K562 (cell line): ENCODE results near the gene KLB. TPM values are rescaled to one million over a fixed set of nuclear protein-coding genes. Genes with fewer than 3 reads are reported as not detected.
A peak's percentile ranks its signal among the peaks of the same experiment; 100 is the strongest.

Experiments used
- ATF1 ChIP-seq, 2 experiments: fragments of 450-650 bp in 1 of 2; IDR thresholded peaks; 2 replicates each; pipeline ENCODE4 v1.6.1; 2016; ENCODE audit warnings: missing compliant biosample characterization in 1 of 2, missing genetic modification characterization in 1 of 2
- C11orf30 ChIP-seq: fragments of 450-650 bp; IDR thresholded peaks from 2 replicates; pipeline ENCODE4 v1.6.1; 2016; ENCODE audit warnings: low read depth, mild to moderate bottlenecking
- CCAR2 ChIP-seq: fragments of 200-400 bp; formaldehyde crosslinking; IDR thresholded peaks from 2 replicates; pipeline ENCODE4 v1.6.1; 2017; ENCODE audit warnings: mild to moderate bottlenecking, low read depth, low read length
- CHD2 ChIP-seq: IDR thresholded peaks from 2 replicates; pipeline ENCODE4 v1.6.1; 2011; ENCODE audit warnings: low read depth, low read length
- COPS2 ChIP-seq: fragments of 450-650 bp; conservative IDR thresholded peaks from 2 replicates; pipeline ENCODE4 v1.6.1; 2016; ENCODE audit warnings: mild to moderate bottlenecking, moderate library complexity
- FOXK2 ChIP-seq, 2 experiments: fragments of 450-650 bp; IDR thresholded peaks in 1 of 2; conservative IDR thresholded peaks in 1 of 2; 2 replicates each; pipeline ENCODE4 v1.6.1; 2016; ENCODE audit warnings: low read depth in 2 of 2, mild to moderate bottlenecking in 1 of 2
- FOXM1 ChIP-seq, 2 experiments: fragments of 450-650 bp in 1 of 2; sonication (generic) in 1 of 2; formaldehyde crosslinking in 1 of 2; IDR thresholded peaks; 2 replicates each; pipeline versions ENCODE4 v1.6.1 to v1.9.0; 2017 to 2022; ENCODE audit warnings: low read depth in 2 of 2, mild to moderate bottlenecking in 2 of 2, missing genetic modification reagents in 1 of 2, moderate library complexity in 1 of 2
- GTF2F1 ChIP-seq: IDR thresholded peaks from 2 replicates; pipeline ENCODE4 v1.6.1; 2011; ENCODE audit warnings: low read depth, low read length, improper control_type of control experiment
- MEF2D ChIP-seq: conservative IDR thresholded peaks from 2 replicates; pipeline ENCODE4 v1.6.1; 2016; ENCODE audit warnings: low read depth, missing genetic modification characterization, missing compliant biosample characterization
- NR2C1 ChIP-seq, 2 experiments: fragments of 450-650 bp; IDR thresholded peaks; 2 replicates each; pipeline ENCODE4 v1.6.1; 2017; ENCODE audit warnings: mild to moderate bottlenecking in 2 of 2, antibody characterized with exemption in 1 of 2, inconsistent platforms in 1 of 2, missing compliant biosample characterization in 1 of 2, missing genetic modification characterization in 1 of 2
- RAD21 ChIP-seq, 2 experiments: fragments of 250-450 bp in 1 of 2; fragments of 450-650 bp in 1 of 2; sonication (Bioruptor Pico) in 1 of 2; formaldehyde crosslinking in 1 of 2; IDR thresholded peaks in 1 of 2; conservative IDR thresholded peaks in 1 of 2; 2 replicates each; pipeline versions ENCODE4 v1.4.0 to v1.8.0; 2020 to 2022; ENCODE audit warnings: mild to moderate bottlenecking in 2 of 2, moderate library complexity in 1 of 2
- RB1 ChIP-seq: fragments of 450-650 bp; IDR thresholded peaks from 2 replicates; pipeline ENCODE4 v1.6.1; 2017; ENCODE audit warnings: low read depth, mild to moderate bottlenecking
- SNRNP70 ChIP-seq: fragments of 200-400 bp; formaldehyde crosslinking; optimal IDR thresholded peaks from 2 replicates; pipeline ENCODE3; 2017; ENCODE audit warnings: low read depth, low read length
- TCF7 ChIP-seq: sonication (generic); IDR thresholded peaks from 2 replicates; pipeline ENCODE4 v1.6.1; 2016; ENCODE audit warnings: antibody characterized with exemption, borderline replicate concordance
- TSC22D4 ChIP-seq: fragments of 450-650 bp; IDR thresholded peaks from 2 replicates; pipeline ENCODE4 v1.6.1; 2016; ENCODE audit warnings: missing genetic modification characterization, missing biosample characterization, control low read depth
- ZFPM2 ChIP-seq: fragments of 250-450 bp; sonication (Bioruptor Pico); IDR thresholded peaks from 2 replicates; pipeline ENCODE4 v1.5.1; 2022; ENCODE audit warnings: mild to moderate bottlenecking
- ZNF23 ChIP-seq: fragments of 250-450 bp; sonication (Bioruptor Pico); IDR thresholded peaks from 2 replicates; pipeline ENCODE4 v1.4.0; 2020; ENCODE audit warnings: mild to moderate bottlenecking
- ZNF311 ChIP-seq: fragments of 250-450 bp; sonication (Bioruptor Pico); IDR thresholded peaks from 2 replicates; pipeline ENCODE4 v1.4.0; 2020; ENCODE audit warnings: mild to moderate bottlenecking, moderate library complexity
- ZNF408 ChIP-seq: fragments of 250-450 bp; sonication (Bioruptor Pico); IDR thresholded peaks from 2 replicates; pipeline ENCODE4 v1.4.0; 2020; ENCODE audit warnings: low read depth, mild to moderate bottlenecking, moderate library complexity
- ZNF77 ChIP-seq: fragments of 250-450 bp; sonication (Bioruptor Pico); IDR thresholded peaks from 2 replicates; pipeline ENCODE4 v1.5.0; 2020
- polyA plus RNA-seq, 8 experiments: library from polyadenylated mRNA; depleted of rRNA in 4 of 8; stranded (reverse) in 5 of 8; unstranded in 3 of 8; fragments of >200 nt; fragmentation: Nextera tagmentation in 2 of 8; fragmentation: Illumina TruSeq in 1 of 8; extraction: Ambion mirVana in 2 of 8; extraction: Trizol in 1 of 8; gene quantifications; 2 replicates each; pipeline versions ENCODE4 v1.2.1 to v1.2.3, GENCODE V29; 2011 to 2014; ENCODE audit warnings: inconsistent platforms in 1 of 8, missing spikeins in 1 of 8
- total RNA-seq, 7 experiments: library from RNA; depleted of rRNA in 6 of 7; stranded (reverse); fragments of >200 nt in 6 of 7; fragmentation: Illumina TruSeq in 2 of 7; extraction: Trizol in 2 of 7; gene quantifications; 2 replicates each; pipeline versions ENCODE4 v1.2.1 to v1.2.3, GENCODE V29; 2011 to 2021; ENCODE audit warnings: low replicate concordance in 1 of 7
- TF ChIP-seq, protein P1 (sequence below), 2 experiments: fragments of 450-650 bp in 1 of 2; sonication (generic) in 1 of 2; formaldehyde crosslinking in 1 of 2; IDR thresholded peaks in 1 of 2; conservative IDR thresholded peaks in 1 of 2; 2 replicates each; pipeline versions ENCODE4 v1.6.1 to v1.8.1; 2016 to 2023; ENCODE audit warnings: mild to moderate bottlenecking in 2 of 2, moderate library complexity in 2 of 2, inconsistent platforms in 1 of 2, missing genetic modification reagents in 1 of 2
- TF ChIP-seq, protein P2 (sequence below): fragments of 450-650 bp; IDR thresholded peaks from 2 replicates; pipeline ENCODE4 v1.6.1; 2016

KLB gene
- total and polyA plus RNA-seq, 9 of the 15 experiments (the other 6 are each of a cell fraction or from before 2014, with no cell fraction given), result 0.04 to 0.13 TPM; not detected in 7

DNA sequence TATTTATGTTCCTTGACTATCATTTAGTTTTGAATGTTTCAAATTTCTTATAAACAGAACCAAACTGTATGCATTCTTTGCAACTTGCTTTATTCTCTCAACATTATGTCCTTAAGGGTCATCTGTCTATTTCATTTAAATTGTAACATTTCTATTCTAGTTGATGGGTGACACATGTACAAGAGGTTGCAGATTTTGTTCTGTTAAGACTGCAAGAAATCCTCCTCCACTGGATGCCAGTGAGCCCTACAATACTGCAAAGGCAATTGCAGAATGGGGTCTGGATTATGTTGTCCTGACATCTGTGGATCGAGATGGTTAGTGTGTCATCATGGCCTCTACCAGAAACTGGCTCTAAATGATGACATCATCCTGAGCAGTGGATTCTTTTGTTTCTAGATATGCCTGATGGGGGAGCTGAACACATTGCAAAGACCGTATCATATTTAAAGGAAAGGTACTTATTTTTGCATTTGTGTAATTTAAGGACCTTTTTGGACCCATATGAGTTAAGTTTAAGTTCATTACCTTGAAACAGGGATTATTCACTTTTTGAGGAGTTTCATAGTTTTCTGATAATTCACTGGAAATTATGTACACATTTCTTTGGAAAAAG lies 58.3 kb downstream of the KLB start (continued):
- TF ChIP-seq, protein P1, sequence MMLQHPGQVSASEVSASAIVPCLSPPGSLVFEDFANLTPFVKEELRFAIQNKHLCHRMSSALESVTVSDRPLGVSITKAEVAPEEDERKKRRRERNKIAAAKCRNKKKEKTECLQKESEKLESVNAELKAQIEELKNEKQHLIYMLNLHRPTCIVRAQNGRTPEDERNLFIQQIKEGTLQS (IDR thresholded peaks at IDR 0.05), result peak; percentile 100
- TF ChIP-seq, protein P1 (CRISPR knock-in tag; conservative IDR thresholded peaks at IDR 0.05), result peak; percentile 72; the same call in 1 of the 2 replicates
- TF ChIP-seq NR2C1 (IDR thresholded peaks at IDR 0.05) (no peak), NR2C1 (tag; IDR thresholded peaks at IDR 0.05) (no peak), C11orf30 (peak; percentile 68), GTF2F1 (no peak), TSC22D4 (no peak), CHD2 (no peak), TCF7 (no peak), RB1 (no peak), ZNF311 (CRISPR knock-in tag) (0 out of 2 replicates have a peak, but pooled peaks have one; percentile 46), COPS2 (no peak), FOXM1 (IDR thresholded peaks at IDR 0.05; ENCODE audit: low read depth) (0 out of 2 replicates have a peak, but pooled peaks have one; percentile 24), FOXM1 (CRISPR knock-in tag; IDR thresholded peaks at IDR 0.05; ENCODE audit: low read depth) (no peak), RAD21 (CRISPR knock-in tag; conservative IDR thresholded peaks at IDR 0.05 in 1 of 2, IDR thresholded peaks at IDR 0.05 in 1 of 2) (peak in 1 of 2 experiments; percentile 38; a peak in 2 of 4 replicates), MEF2D (tag) (no peak), SNRNP70 (no peak), FOXK2 (conservative IDR thresholded peaks at IDR 0.05 in 1 of 2, IDR thresholded peaks at IDR 0.05 in 1 of 2; ENCODE audit: low read depth in 2 of 2) (peak; percentile 74 to 77), ZFPM2 (CRISPR knock-in tag) (no peak), ZNF408 (no peak), CCAR2 (no peak), ZNF23 (CRISPR knock-in tag) (no peak), ATF1 (CRISPR knock-in tag; IDR thresholded peaks at IDR 0.05) (no peak), ATF1 (tag; IDR thresholded peaks at IDR 0.05) (peak; percentile 95), ZNF77 (CRISPR knock-in tag) (no peak)
- TF ChIP-seq, protein P2, sequence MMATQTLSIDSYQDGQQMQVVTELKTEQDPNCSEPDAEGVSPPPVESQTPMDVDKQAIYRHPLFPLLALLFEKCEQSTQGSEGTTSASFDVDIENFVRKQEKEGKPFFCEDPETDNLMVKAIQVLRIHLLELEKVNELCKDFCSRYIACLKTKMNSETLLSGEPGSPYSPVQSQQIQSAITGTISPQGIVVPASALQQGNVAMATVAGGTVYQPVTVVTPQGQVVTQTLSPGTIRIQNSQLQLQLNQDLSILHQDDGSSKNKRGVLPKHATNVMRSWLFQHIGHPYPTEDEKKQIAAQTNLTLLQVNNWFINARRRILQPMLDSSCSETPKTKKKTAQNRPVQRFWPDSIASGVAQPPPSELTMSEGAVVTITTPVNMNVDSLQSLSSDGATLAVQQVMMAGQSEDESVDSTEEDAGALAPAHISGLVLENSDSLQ, result peak; percentile 50; the same call in 1 of the 2 replicates
